ENCODE measurements around the gene IGSF21. TPM values are rescaled to one million over a fixed set of nuclear protein-coding genes. Genes with fewer than 3 reads are reported as not detected.

IGSF21 gene
- total and polyA plus RNA-seq, 2 of the 8 experiments (the other 6 are each of a cell fraction or from before 2014, with no cell fraction given): 22.5 to 28.5 TPM

DNA sequence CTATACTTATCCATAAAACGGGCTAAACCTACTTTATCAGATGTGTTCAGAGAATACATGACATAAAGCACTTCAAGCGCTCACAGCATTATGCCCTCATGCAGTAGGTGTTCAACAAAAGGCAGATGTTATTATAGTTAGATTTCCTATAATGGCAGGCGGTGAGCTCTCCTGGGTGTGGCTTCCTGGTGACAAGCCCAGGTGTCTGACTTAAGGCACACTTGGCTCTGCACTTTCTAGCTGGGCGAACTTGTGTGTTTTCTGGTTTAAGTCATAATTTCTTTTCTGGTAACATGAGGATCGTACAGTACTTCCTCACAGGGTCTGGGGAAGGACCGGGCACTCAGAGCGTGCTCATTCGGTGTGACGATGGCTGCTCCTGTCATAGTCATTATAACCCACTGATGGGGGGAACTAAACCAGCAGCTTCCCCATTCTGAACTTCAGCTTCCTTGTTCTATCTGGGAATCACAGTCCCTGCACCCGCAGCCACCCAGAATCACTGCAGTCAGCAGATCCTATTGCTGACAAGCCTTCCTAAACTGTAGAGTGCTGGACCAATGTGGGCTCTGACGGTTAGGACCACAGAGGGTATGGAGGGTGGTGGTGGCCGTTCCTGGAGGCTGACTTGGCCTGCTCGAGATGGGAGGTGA lies 52.8 kb downstream of the IGSF21 start:
- Histone ChIP-seq H2BK12ac (ENCODE audit: low read depth, low read length) (no peak overlapping the region), H2BK15ac (ENCODE audit: low read length) (no peak overlapping the region), H3K79me2 (ENCODE audit: control insufficient read depth in 1 of 2, insufficient read depth in 2 of 2, low read length in 2 of 2) (no peaks in the 10 kb centered on the region), H3K27me3 (replicated peaks in 1 of 4; ENCODE audit: control insufficient read depth in 3 of 4, extremely low read depth in 1 of 4, insufficient read depth in 3 of 4, low read length in 3 of 4) (no peaks in the 10 kb centered on the region; a peak in 1 of 7 replicates), H3K56ac (replicated peaks; ENCODE audit: insufficient read length, low read depth, low read length) (no peak overlapping the region), H3K23ac (ENCODE audit: insufficient read length) (no peak overlapping the region), H2BK120ac (replicated peaks; ENCODE audit: low read depth, low read length) (no peak overlapping the region), H3K4ac (replicated peaks; ENCODE audit: insufficient read length, low read depth, low read length) (no peak overlapping the region), H3K4me3 (ENCODE audit: extremely low read depth in 1 of 4, insufficient read depth in 2 of 4, low read depth in 3 of 4, low read length in 4 of 4) (no peak overlapping the region), H4K5ac (ENCODE audit: insufficient read length, low read depth, low read length) (no peak overlapping the region), H3K27ac (ENCODE audit: low read depth, low read length) (no peak overlapping the region), H2AFZ (ENCODE audit: low read length) (no peak overlapping the region), H2BK5ac (ENCODE audit: low read depth, low read length) (no peak overlapping the region), H4K8ac (ENCODE audit: extremely low read depth, insufficient read depth, low read length) (no peak overlapping the region), H3K9ac (replicated peaks in 1 of 4; ENCODE audit: extremely low read depth in 1 of 4, low read depth in 3 of 4, low read length in 3 of 4) (no peak overlapping the region), H3K4me2 (ENCODE audit: insufficient read depth in 1 of 2, low read depth in 2 of 2, low read length in 2 of 2) (no peak overlapping the region), H3K23me2 (ENCODE audit: low read depth, low read length) (0 out of 2 replicates have a peak, but pooled peaks cover 1% of the 10 kb centered on the region), H3K79me1 (ENCODE audit: low read depth, low read length) (no peaks in the 10 kb centered on the region; the same call in 1 of the 2 replicates), H2BK20ac (ENCODE audit: low read length) (no peak overlapping the region), H3K36me3 (ENCODE audit: control insufficient read depth in 2 of 4, insufficient read depth in 4 of 4, low read length in 3 of 4) (no peaks in the 10 kb centered on the region), H3K18ac (ENCODE audit: extremely low read depth, low read length) (no peak overlapping the region), H4K91ac (replicated peaks; ENCODE audit: insufficient read length, low read length) (no peak overlapping the region), H3K4me1 (replicated peaks in 1 of 4; ENCODE audit: control insufficient read depth in 3 of 4, insufficient read depth in 4 of 4, low read length in 3 of 4) (no peaks in the 10 kb centered on the region; a peak in 1 of 7 replicates), H4K20me1 (replicated peaks in 1 of 2; ENCODE audit: control insufficient read depth in 1 of 2, insufficient read depth in 2 of 2, low read length in 2 of 2) (no peaks in the 10 kb centered on the region), H2AK5ac (ENCODE audit: low read depth, low read length) (no peak overlapping the region), H3K14ac (ENCODE audit: insufficient read length) (no peak overlapping the region), H3K9me3 (ENCODE audit: insufficient read depth in 2 of 2, low read depth in 1 of 2, low read length in 1 of 2) (no peaks in the 10 kb centered on the region)
- no peak for TF ChIP-seq RBBP5 (IDR thresholded peaks at IDR 0.05; ENCODE audit: borderline replicate concordance, low read depth, low read length)
- TF ChIP-seq EZH2 (IDR thresholded peaks at IDR 0.05; ENCODE audit: low read depth, low read length, severe bottlenecking): no peak
- 85% methylated on average over 13 of the region's 13 CpGs; no CpG with 5 or more reads in 1 of the 2 experiments for WGBS, 2 experiments (ENCODE audit: extremely low coverage in 1 of 2, insufficient coverage in 1 of 2, insufficient read length in 1 of 2, insufficient replicate concordance in 2 of 2, low coverage in 1 of 2, low lambda C conversion rate in 2 of 2, missing lambda C conversion rate in 1 of 2)
- DNase-seq (ENCODE audit: low read depth in 1 of 2, low spot score in 2 of 2) (no peak), FAIRE-seq (no peak)
- ChIA-PET POLR2A (ENCODE audit: partially characterized antibody) (interaction anchor here (0.9 to 1.6 kb wide), 2 partner anchors 12 to 138 kb away, joined by 3 read pairs; no protein-coding TSS in a partner anchor), CTCF (ENCODE audit: partially characterized antibody) (interaction anchor here (1.0 to 1.3 kb wide), 5 partner anchors 11 to 162 kb away, joined by 3 to 4 read pairs (median 3); no protein-coding TSS in a partner anchor)
